Activated naive CD8-positive, alpha-beta T cell treated with anti-CD3 and anti-CD28 coated beads, Interleukin-2, amount 50 U/mL, for 24 hours (primary cell): Measurements from ENCODE around the gene GINS3.
"Not testable (repeated sequence)": the region's sequence is repeated elsewhere in the genome, so short reads cannot be mapped to it uniquely, and the experiment has no call there.

Source experiments
- ATAC-seq: fragments of 150-1000 bp; cut with Tn5 transposase; one replicate; pipeline ENCODE4 v1.10.0; 2021
- DNase-seq: peaks from one replicate; pipeline ENCODE4 v3.0.0; 2021
- H3K27ac Mint-ChIP-seq: one replicate; pipeline ENCODE4 v1.8.0; 2021; ENCODE audit warnings: mild to moderate bottlenecking, mixed read lengths
- H3K27me3 Mint-ChIP-seq: one replicate; pipeline ENCODE4 v1.8.0; 2021; ENCODE audit warnings: mixed read lengths
- H3K36me3 Mint-ChIP-seq: one replicate; pipeline ENCODE4 v1.8.0; 2021; ENCODE audit warnings: low read depth, mixed read lengths
- H3K4me1 Mint-ChIP-seq: one replicate; pipeline ENCODE4 v1.8.0; 2021; ENCODE audit warnings: mixed read lengths
- H3K4me3 Mint-ChIP-seq: one replicate; pipeline ENCODE4 v1.8.0; 2021; ENCODE audit warnings: mild to moderate bottlenecking, moderate library complexity, mixed read lengths
- H3K9me3 Mint-ChIP-seq: one replicate; pipeline ENCODE4 v1.8.0; 2021; ENCODE audit warnings: mixed read lengths

GINS3 gene

DNA sequence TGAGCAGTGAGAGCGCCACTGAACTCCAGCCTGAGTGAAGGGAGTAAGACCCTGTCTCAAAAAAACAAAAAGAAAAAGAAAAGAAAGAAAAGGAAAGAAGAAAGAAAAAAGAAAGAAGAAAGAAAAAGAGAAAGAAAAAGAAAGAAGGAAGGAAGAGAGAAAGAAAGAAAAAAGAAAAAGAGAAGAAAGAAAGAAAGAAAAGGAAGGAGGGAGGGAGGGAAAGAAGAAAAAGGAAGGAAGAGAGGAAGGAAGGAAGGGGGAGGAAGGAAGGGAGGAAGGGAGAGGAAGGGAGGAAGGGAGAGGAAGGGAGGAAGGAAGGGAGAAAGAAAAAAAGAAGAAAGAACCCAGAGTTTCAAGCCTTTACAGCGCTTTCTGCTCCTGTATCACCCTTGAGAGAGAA is 19.1 kb downstream of the GINS3 start:
- DNase-seq, result no peak
- Mint-ChIP-seq H3K4me1 (no peaks in the 10 kb centered on the region), H3K9me3 (no peaks in the 10 kb centered on the region), H3K27ac (no peak overlapping the region), H3K27me3 (no peaks in the 10 kb centered on the region), H3K4me3 (no peak overlapping the region), H3K36me3 (no peaks in the 10 kb centered on the region)
- ATAC-seq, result no peak

DNA sequence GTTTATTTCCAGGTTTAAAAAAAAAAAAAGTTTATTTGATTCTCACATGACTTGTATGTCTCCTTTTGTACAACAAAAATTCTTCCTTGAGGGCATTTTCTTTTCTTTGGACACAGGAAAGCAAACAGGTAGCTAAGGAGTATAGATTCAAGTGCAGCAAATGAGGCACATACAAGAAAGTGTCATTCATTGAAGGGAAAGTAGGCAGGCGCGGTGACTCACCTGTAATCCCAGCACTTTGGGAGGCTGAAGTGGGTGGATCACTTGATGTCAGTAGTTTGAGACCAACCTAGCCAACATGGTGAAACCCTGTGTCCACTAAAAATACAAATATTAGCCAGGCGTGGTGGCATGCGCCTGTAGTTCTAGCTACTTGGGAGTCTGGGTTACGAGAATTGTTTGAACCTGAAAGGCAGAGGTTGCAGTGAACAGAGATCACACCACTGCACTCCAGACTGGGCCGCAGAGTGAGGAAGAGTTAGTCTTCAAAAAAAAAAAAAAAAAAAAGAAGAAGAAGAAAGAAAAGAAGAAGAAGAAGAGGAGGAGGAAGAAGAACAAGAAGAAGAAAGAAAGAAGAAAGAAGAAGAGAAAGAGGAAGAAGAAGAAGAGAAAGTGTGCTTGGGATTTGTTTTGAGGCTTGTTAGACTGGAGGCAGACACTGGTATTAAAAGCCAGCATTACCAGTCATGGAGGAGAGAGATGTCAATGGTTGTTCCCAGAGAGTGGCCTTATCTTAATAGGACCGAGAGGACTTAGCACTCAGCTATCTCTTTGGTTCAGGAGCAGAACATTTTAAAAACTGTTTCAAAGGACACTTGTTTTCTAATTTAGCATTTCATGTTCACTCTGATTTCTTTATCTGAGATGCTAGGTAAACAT is 19.7 kb downstream of the GINS3 start:
- no peaks in the 10 kb centered on the region for H3K9me3 Mint-ChIP-seq
- H3K4me1 Mint-ChIP-seq, result no peaks in the 10 kb centered on the region
- DNase-seq (no peak), ATAC-seq (no peak)
- H3K27me3 Mint-ChIP-seq, result no peaks in the 10 kb centered on the region
- H3K4me3 Mint-ChIP-seq, result no peak overlapping the region
- H3K36me3 Mint-ChIP-seq, result no peaks in the 10 kb centered on the region
- no peak overlapping the region for H3K27ac Mint-ChIP-seq

DNA sequence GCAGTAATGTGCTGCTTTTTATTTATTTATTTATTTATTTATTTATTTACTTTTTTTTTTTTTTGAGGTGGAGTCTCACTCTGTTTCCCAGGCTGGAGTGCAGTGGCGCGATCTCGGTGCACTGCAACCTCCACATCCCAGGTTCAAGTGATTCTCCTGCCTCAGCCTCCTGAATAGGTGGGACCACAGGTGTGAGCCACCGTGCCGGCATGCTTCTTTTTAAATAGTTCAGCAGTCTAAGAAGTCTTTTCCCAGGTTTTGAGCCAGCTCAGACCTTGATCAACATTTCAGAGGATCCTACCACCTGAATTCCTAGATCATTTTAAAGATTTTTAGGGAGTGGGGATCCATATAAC is 20.3 kb downstream of the GINS3 start:
- H3K9me3 Mint-ChIP-seq, H3K36me3 Mint-ChIP-seq, H3K27me3 Mint-ChIP-seq, ATAC-seq, H3K27ac Mint-ChIP-seq, DNase-seq, H3K4me3 Mint-ChIP-seq, H3K4me1 Mint-ChIP-seq: not testable (repeated sequence)

DNA sequence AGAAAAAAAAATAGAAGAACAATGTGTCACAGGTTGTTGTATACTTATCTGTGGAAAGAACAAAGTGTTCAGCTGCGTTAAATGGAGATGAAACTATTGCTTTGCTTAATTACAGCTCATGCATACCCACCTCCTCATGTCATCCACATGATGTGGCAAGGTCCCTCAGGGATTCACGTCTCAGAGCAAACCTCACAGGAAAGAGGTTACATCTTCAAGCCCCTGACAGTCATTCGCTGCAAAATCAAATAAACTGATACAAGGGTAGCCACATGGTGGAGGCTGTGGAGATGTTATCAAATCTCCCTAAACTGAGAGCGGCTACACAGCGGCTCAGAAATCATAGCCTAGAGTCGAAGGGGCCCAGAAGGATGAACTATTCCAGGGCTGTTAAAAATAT is 21.1 kb downstream of the GINS3 start:
- H3K9me3 Mint-ChIP-seq, result no peaks in the 10 kb centered on the region
- H3K4me3 Mint-ChIP-seq, result no peak overlapping the region
- no peak overlapping the region for H3K27ac Mint-ChIP-seq
- no peaks in the 10 kb centered on the region for H3K36me3 Mint-ChIP-seq
- no peak for DNase-seq
- no peaks in the 10 kb centered on the region for H3K4me1 Mint-ChIP-seq
- no peak for ATAC-seq
- H3K27me3 Mint-ChIP-seq, result peaks cover 4% of the 10 kb centered on the region

DNA sequence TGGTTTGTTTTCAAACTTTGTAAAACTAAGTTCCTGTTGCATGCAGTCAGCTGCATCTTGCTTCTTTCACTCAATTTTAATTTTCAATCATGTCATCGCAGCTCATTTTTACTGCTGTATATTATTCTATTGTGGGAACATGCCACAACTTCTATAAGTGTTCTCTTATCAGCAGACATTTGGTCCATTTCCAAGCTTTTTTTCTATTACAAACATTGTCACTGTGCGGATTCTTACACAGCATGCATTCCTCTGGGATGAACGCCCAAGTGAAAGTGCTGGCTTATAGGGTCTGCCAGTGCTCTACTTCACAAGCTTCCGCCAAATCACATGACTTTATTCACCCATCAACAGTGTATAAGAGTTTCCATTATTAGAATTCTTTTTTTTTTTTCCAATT is 22.7 kb downstream of the GINS3 start:
- no peak for ATAC-seq
- H3K4me3 Mint-ChIP-seq, result no peak overlapping the region
- H3K4me1 Mint-ChIP-seq, result no peaks in the 10 kb centered on the region
- peaks cover 4% of the 10 kb centered on the region for H3K27me3 Mint-ChIP-seq
- no peak overlapping the region for H3K27ac Mint-ChIP-seq
- H3K9me3 Mint-ChIP-seq, result no peaks in the 10 kb centered on the region
- H3K36me3 Mint-ChIP-seq, result no peaks in the 10 kb centered on the region
- DNase-seq, result no peak

DNA sequence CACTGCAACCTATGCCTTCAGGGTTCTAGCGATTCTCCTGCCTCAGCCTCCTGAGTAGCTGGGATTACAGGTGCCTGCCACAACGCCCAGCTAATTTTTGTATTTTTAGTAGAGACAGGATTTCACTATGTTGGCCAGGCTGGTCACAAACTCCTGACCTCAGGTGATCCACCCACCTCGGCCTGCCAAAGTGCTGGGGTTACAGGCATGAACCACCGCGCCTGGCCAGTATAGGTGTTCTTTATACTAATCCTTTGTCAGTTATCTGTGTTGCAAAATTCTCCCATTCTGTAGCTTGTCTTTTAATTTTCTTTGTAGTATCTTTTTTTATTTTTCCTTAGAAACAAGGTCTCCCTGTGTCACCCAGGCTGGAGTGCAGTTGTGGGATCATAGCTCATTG is 23.7 kb downstream of the GINS3 start:
- ATAC-seq, DNase-seq, H3K4me3 Mint-ChIP-seq, H3K27me3 Mint-ChIP-seq, H3K27ac Mint-ChIP-seq, H3K4me1 Mint-ChIP-seq, H3K9me3 Mint-ChIP-seq, H3K36me3 Mint-ChIP-seq: not testable (repeated sequence)

DNA sequence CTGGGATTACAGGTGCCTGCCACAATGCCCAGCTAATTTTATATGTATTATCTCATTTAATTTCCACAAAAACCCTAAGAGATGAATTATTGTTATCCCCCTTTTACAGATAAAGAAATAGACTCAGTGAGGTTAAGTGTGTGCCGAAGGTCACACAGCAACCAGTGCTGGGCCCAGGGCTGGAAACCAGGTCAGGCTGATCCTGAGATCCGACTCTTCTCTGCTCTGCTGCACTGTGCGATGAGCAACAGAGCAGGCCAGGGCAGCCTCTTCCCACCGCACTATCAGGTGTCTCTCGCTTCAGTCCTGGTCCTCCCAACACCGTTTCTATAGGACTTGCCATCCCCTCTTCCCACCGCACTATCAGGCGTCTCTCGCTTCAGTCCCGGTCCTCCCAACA is 24.8 kb downstream of the GINS3 start:
- no peaks in the 10 kb centered on the region for H3K9me3 Mint-ChIP-seq
- H3K4me1 Mint-ChIP-seq, result no peaks in the 10 kb centered on the region
- no peaks in the 10 kb centered on the region for H3K36me3 Mint-ChIP-seq
- H3K4me3 Mint-ChIP-seq, result no peak overlapping the region
- no peak for ATAC-seq
- no peak for DNase-seq
- H3K27ac Mint-ChIP-seq, result no peak overlapping the region
- peaks cover 8% of the 10 kb centered on the region for H3K27me3 Mint-ChIP-seq

DNA sequence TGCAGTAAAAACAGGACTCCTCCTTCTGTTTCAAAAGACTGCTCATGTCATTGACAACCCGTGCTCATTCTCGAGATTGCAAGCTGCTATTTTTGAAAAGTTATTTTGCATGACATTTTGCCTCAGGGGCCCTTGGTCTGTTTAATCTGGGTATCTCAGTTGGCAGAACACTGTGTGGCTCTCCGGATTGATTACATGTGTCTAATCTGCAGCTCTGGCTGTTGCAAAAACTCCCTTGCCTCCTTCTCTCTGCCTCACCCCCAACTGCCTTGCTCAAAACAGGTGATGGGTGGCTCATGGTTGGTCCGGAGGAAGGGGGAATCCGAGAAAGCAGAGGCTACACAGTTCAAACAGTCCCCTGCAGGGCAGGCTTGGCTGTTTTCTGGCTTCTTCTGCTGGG is 25.3 kb downstream of the GINS3 start:
- H3K36me3 Mint-ChIP-seq, result no peaks in the 10 kb centered on the region
- H3K9me3 Mint-ChIP-seq, result no peaks in the 10 kb centered on the region
- H3K4me3 Mint-ChIP-seq, result no peak overlapping the region
- no peak overlapping the region for H3K27ac Mint-ChIP-seq
- H3K27me3 Mint-ChIP-seq, result peaks cover 8% of the 10 kb centered on the region
- DNase-seq (no peak), ATAC-seq (no peak)
- H3K4me1 Mint-ChIP-seq, result no peaks in the 10 kb centered on the region

DNA sequence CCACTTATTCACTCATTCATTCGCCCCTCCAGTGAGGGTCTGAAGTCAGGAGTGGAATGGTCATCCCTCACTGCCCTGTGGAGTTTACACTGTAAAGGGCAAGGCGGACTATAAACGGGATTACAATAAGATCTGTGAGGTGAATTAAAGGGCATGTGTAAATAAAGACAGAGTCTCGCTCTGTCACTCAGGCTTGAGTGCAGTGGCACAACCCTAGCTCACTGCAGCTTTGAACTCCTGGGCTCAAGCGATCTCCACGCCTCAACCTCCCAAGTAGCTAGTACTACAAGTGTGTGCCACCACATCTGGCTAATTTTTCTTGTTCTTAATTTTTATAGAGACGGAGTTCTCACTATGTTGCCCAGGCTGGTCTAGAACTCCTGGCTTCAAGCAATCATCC is 25.8 kb downstream of the GINS3 start:
- Mint-ChIP-seq H3K27me3 (peaks cover 8% of the 10 kb centered on the region), H3K9me3 (no peaks in the 10 kb centered on the region), H3K4me1 (no peaks in the 10 kb centered on the region), H3K27ac (no peak overlapping the region), H3K36me3 (no peaks in the 10 kb centered on the region), H3K4me3 (no peak overlapping the region)
- no peak for DNase-seq
- ATAC-seq, result no peak

DNA sequence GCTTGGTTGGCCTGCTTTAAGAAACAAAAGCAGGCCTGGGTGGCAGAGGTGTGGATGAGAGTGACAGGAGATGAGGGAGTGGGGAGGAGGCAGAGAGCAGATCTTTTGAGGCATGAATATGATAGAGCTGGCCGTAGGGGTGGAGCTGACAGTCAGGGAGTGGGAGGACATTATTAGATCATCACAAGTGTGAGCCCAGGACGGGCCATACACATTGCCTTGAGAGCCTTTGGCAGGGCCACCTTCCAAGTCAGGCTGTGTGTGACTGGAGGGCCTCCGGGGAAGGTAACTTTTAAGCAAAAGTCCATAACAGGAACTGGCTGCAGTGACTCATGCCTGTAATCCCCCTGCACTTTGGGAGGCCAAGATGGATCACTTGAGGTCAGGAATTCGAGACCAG is 26.3 kb downstream of the GINS3 start:
- H3K27ac Mint-ChIP-seq, result no peak overlapping the region
- H3K27me3 Mint-ChIP-seq, result peaks cover 8% of the 10 kb centered on the region
- no peak for DNase-seq
- no peaks in the 10 kb centered on the region for H3K9me3 Mint-ChIP-seq
- no peak for ATAC-seq
- H3K4me3 Mint-ChIP-seq, result no peak overlapping the region
- no peaks in the 10 kb centered on the region for H3K4me1 Mint-ChIP-seq
- H3K36me3 Mint-ChIP-seq, result no peaks in the 10 kb centered on the region

DNA sequence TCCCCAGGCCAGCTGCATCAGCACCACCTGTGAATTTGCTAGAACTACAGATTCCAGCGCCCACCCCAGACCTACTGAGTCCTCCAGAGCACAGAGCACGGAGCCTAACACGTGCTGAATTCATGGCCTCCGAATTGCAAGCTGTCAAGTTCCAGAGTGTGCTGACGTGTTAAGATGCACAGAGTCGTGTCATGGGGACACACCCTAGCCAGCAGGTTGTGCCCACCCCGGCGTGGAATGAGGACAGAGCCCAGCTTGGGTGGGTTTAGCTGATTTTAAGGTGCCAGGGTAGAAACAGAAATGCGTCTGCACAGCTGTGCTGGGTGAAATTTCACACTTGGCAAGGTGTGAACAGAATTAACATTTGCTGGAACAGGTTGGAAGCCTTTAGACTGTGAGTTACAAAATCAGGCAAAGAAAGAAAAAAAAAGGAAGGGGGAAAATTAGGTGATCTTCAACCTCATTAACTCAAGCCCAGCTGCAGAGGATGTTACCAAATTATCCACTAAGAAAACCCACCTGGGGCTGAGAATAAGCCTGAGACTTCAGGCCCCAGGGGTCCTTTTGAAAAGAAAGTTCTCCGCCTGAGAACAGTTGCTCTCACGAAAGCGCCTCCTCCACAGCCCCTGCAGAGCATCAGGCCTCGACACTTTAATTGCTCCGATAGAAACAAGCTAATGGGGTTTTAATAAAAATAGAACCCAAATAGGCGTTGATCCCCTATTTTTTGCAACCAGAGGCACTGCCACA is 27.1 kb downstream of the GINS3 start:
- DNase-seq (no peak), ATAC-seq (no peak)
- Mint-ChIP-seq H3K9me3 (no peaks in the 10 kb centered on the region), H3K27me3 (peaks cover 11% of the 10 kb centered on the region), H3K4me3 (no peak overlapping the region), H3K4me1 (no peaks in the 10 kb centered on the region), H3K36me3 (no peaks in the 10 kb centered on the region), H3K27ac (no peak overlapping the region)

DNA sequence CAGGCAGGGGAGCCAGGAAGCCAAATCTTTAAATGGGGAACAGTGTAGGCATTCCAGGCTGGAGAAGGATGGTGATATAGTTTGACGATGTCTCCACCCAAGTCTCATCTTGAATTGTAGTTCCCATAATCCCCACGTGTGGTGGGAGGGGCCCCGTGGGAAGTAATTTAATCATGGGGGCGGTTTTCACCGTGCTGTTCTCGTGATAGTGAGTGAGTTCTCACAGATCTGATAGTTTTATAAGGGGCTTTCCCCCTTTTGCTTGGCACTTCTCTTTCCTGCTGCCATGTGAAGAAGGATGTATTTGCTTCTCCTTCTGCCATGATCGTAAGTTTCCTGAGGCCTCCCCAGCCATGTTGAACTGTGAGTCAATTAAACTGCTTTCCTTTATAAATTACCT is 28.8 kb downstream of the GINS3 start:
- peaks cover 12% of the 10 kb centered on the region for H3K4me1 Mint-ChIP-seq
- peaks cover 11% of the 10 kb centered on the region for H3K27me3 Mint-ChIP-seq
- H3K27ac Mint-ChIP-seq, result no peak overlapping the region
- no peaks in the 10 kb centered on the region for H3K9me3 Mint-ChIP-seq
- DNase-seq, result no peak
- no peak for ATAC-seq
- no peaks in the 10 kb centered on the region for H3K36me3 Mint-ChIP-seq
- no peak overlapping the region for H3K4me3 Mint-ChIP-seq

DNA sequence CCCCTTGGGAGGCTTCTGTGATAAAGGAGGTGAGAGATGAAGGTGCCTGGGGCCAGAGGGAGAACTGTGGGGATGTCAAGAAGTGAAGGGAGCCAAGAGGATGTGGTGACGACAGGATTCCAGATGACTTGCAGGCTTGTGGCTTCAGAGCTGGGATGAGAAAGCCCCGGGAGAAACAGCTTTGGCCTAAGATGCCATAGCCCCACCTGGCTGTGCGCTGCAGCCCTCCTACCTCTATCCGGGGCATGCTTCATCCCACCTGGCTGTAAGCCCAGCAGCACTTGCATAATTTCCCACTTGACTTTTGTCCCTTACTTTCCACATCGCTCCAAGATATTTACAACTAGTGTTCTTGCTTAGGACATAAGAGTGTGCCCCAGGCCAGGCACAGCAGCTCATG is 29.3 kb downstream of the GINS3 start:
- Mint-ChIP-seq H3K9me3 (no peaks in the 10 kb centered on the region), H3K27ac (no peak overlapping the region), H3K27me3 (peaks cover 11% of the 10 kb centered on the region), H3K4me1 (peaks cover 15% of the 10 kb centered on the region), H3K4me3 (no peak overlapping the region), H3K36me3 (no peaks in the 10 kb centered on the region)
- no peak for DNase-seq
- no peak for ATAC-seq

DNA sequence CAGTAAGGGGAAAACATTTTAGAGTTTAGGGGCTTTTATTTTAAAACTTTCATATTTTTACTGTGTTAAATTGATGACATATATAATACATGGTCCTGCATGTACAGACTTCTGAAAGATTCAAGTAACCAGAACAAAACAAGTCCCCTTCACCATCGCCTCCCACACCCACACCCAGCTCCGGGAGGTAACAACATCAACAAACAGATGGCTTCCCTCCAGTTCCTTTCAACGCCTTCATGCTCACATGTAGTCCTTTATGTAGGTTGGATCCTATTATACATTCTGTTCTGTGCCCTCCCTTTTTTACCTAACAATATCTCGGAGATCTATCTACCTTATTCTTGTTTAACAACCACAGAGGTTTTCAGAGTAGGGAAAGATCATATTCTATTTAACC is 30.5 kb downstream of the GINS3 start:
- Mint-ChIP-seq H3K27ac (no peak overlapping the region), H3K27me3 (peaks cover 12% of the 10 kb centered on the region), H3K4me3 (no peak overlapping the region), H3K36me3 (no peaks in the 10 kb centered on the region), H3K9me3 (no peaks in the 10 kb centered on the region), H3K4me1 (peaks cover 20% of the 10 kb centered on the region)
- no peak for DNase-seq
- no peak for ATAC-seq

DNA sequence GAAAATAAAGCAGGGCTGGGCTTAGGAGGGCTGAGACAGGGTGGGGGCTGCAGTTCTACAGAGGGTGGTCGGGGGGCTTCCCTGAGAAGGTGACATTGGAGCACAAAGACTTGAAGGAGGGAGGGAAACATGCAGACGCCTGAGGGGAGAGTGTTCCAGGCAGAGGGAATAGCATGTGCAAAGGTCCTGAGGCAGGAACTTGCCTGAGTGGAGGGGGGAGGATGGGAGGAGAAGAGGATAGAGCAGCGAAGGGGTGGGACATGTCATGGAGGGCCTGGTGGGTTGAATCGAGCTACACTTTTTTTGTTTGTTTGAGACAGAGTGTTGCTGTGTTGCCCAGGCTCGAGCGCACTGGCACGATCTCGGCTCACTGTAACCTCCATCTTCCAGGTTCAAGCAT is 33.0 kb downstream of the GINS3 start:
- ATAC-seq (no peak), DNase-seq (no peak)
- Mint-ChIP-seq H3K27ac (no peak overlapping the region), H3K4me3 (no peak overlapping the region), H3K4me1 (peaks cover 20% of the 10 kb centered on the region), H3K27me3 (peaks cover 19% of the 10 kb centered on the region), H3K9me3 (no peaks in the 10 kb centered on the region), H3K36me3 (no peaks in the 10 kb centered on the region)
